ENCODE measurements around the gene TP53AIP1. TPM values are rescaled to one million over a fixed set of nuclear protein-coding genes. Genes with fewer than 3 reads are reported as not detected.

Gene TP53AIP1
- total RNA-seq, 1 donor = not detected

- Histone ChIP-seq H3K27me3 (ENCODE audit: insufficient read depth, low read length) (peaks cover 10% of the 10 kb centered on the region), H3K4me1 (ENCODE audit: insufficient read depth, low read length) (peaks cover 8% of the 10 kb centered on the region), H3K4me3 (ENCODE audit: low read length) (no peak overlapping the region), H3K9me3 (ENCODE audit: low read depth, low read length) (no peaks in the 10 kb centered on the region)
Observed at GRCh38 chr11:128896356-128896755, 46.3 kb downstream of the TP53AIP1 start.

- Histone ChIP-seq H3K27me3 (ENCODE audit: insufficient read depth, low read length) (peaks cover 14% of the 10 kb centered on the region), H3K4me3 (ENCODE audit: low read length) (no peak overlapping the region), H3K4me1 (ENCODE audit: insufficient read depth, low read length) (peaks cover 13% of the 10 kb centered on the region), H3K9me3 (ENCODE audit: low read depth, low read length) (no peaks in the 10 kb centered on the region)
Observed at GRCh38 chr11:128895526-128895925, 47.1 kb downstream of the TP53AIP1 start.

GRCh38 chr11:128894685-128895084, 48.0 kb downstream of the TP53AIP1 start:
- H3K27me3 ChIP-seq (ENCODE audit: insufficient read depth, low read length) = peaks cover 23% of the 10 kb centered on the region
- no peak overlapping the region for H3K4me3 ChIP-seq (ENCODE audit: low read length)
- H3K9me3 ChIP-seq (ENCODE audit: low read depth, low read length) = no peaks in the 10 kb centered on the region
- H3K4me1 ChIP-seq (ENCODE audit: insufficient read depth, low read length) = peaks cover 20% of the 10 kb centered on the region

GRCh38 chr11:128894286-128894681, 48.4 kb downstream of the TP53AIP1 start:
- peaks cover 27% of the 10 kb centered on the region for H3K27me3 ChIP-seq (ENCODE audit: insufficient read depth, low read length)
- no peak overlapping the region for H3K4me3 ChIP-seq (ENCODE audit: low read length)
- no peaks in the 10 kb centered on the region for H3K9me3 ChIP-seq (ENCODE audit: low read depth, low read length)
- peaks cover 20% of the 10 kb centered on the region for H3K4me1 ChIP-seq (ENCODE audit: insufficient read depth, low read length)

GRCh38 chr11:128893578-128894285, 48.9 kb downstream of the TP53AIP1 start:
- Histone ChIP-seq H3K4me3 (ENCODE audit: low read length) (no peak overlapping the region), H3K27me3 (ENCODE audit: insufficient read depth, low read length) (peaks cover 32% of the 10 kb centered on the region), H3K4me1 (ENCODE audit: insufficient read depth, low read length) (peaks cover 20% of the 10 kb centered on the region), H3K9me3 (ENCODE audit: low read depth, low read length) (no peaks in the 10 kb centered on the region)

GRCh38 chr11:128892866-128893565, 49.7 kb downstream of the TP53AIP1 start:
- Histone ChIP-seq H3K9me3 (ENCODE audit: low read depth, low read length) (no peaks in the 10 kb centered on the region), H3K4me3 (ENCODE audit: low read length) (no peak overlapping the region), H3K4me1 (ENCODE audit: insufficient read depth, low read length) (peaks cover 20% of the 10 kb centered on the region), H3K27me3 (ENCODE audit: insufficient read depth, low read length) (peaks cover 39% of the 10 kb centered on the region)

GRCh38 chr11:128891913-128892398, 50.7 kb downstream of the TP53AIP1 start:
- Histone ChIP-seq H3K9me3 (ENCODE audit: low read depth, low read length) (no peaks in the 10 kb centered on the region), H3K4me3 (ENCODE audit: low read length) (no peak overlapping the region), H3K4me1 (ENCODE audit: insufficient read depth, low read length) (peaks cover 24% of the 10 kb centered on the region), H3K27me3 (ENCODE audit: insufficient read depth, low read length) (peaks cover 47% of the 10 kb centered on the region)

- Histone ChIP-seq H3K27me3 (ENCODE audit: insufficient read depth, low read length) (peaks cover 47% of the 10 kb centered on the region), H3K9me3 (ENCODE audit: low read depth, low read length) (no peaks in the 10 kb centered on the region), H3K4me1 (ENCODE audit: insufficient read depth, low read length) (peaks cover 30% of the 10 kb centered on the region), H3K4me3 (ENCODE audit: low read length) (no peak within 1 kb of the TSS)
Observed at GRCh38 chr11:128890543-128891368, 51.9 kb downstream of the TP53AIP1 start, which contains the start of gene KCNJ5. Gene KCNJ5 (plus strand): TSS chr11:128891356. CDS start chr11:128911274, 19,918 bp downstream.

- peaks cover 30% of the 10 kb centered on the region for H3K4me1 ChIP-seq (ENCODE audit: insufficient read depth, low read length)
- no peak overlapping the region for H3K4me3 ChIP-seq (ENCODE audit: low read length)
- peaks cover 50% of the 10 kb centered on the region for H3K27me3 ChIP-seq (ENCODE audit: insufficient read depth, low read length)
- H3K9me3 ChIP-seq (ENCODE audit: low read depth, low read length) = no peaks in the 10 kb centered on the region
Observed at GRCh38 chr11:128890216-128890542, 52.5 kb downstream of the TP53AIP1 start.

- H3K27me3 ChIP-seq (ENCODE audit: insufficient read depth, low read length) = peaks cover 55% of the 10 kb centered on the region
- H3K9me3 ChIP-seq (ENCODE audit: low read depth, low read length) = no peaks in the 10 kb centered on the region
- peaks cover 30% of the 10 kb centered on the region for H3K4me1 ChIP-seq (ENCODE audit: insufficient read depth, low read length)
- H3K4me3 ChIP-seq (ENCODE audit: low read length) = no peak overlapping the region
Observed at GRCh38 chr11:128889657-128890213, 52.9 kb downstream of the TP53AIP1 start.

GRCh38 chr11:128888034-128888985, 54.4 kb downstream of the TP53AIP1 start:
- Histone ChIP-seq H3K27me3 (ENCODE audit: insufficient read depth, low read length) (peaks cover 60% of the 10 kb centered on the region), H3K4me1 (ENCODE audit: insufficient read depth, low read length) (peaks cover 30% of the 10 kb centered on the region), H3K4me3 (ENCODE audit: low read length) (no peak overlapping the region), H3K9me3 (ENCODE audit: low read depth, low read length) (no peaks in the 10 kb centered on the region)

- H3K9me3 ChIP-seq (ENCODE audit: low read depth, low read length) = no peaks in the 10 kb centered on the region
- H3K27me3 ChIP-seq (ENCODE audit: insufficient read depth, low read length) = peaks cover 52% of the 10 kb centered on the region
- H3K4me1 ChIP-seq (ENCODE audit: insufficient read depth, low read length) = peaks cover 24% of the 10 kb centered on the region
- no peak overlapping the region for H3K4me3 ChIP-seq (ENCODE audit: low read length)
Observed at GRCh38 chr11:128886406-128887124, 56.1 kb downstream of the TP53AIP1 start.

Measured in mononuclear cell (primary cell).